Measurements from ENCODE around the gene OSGEP.
A peak's percentile ranks its signal among the peaks of the same experiment; 100 is the strongest.

Gene OSGEP

DNA sequence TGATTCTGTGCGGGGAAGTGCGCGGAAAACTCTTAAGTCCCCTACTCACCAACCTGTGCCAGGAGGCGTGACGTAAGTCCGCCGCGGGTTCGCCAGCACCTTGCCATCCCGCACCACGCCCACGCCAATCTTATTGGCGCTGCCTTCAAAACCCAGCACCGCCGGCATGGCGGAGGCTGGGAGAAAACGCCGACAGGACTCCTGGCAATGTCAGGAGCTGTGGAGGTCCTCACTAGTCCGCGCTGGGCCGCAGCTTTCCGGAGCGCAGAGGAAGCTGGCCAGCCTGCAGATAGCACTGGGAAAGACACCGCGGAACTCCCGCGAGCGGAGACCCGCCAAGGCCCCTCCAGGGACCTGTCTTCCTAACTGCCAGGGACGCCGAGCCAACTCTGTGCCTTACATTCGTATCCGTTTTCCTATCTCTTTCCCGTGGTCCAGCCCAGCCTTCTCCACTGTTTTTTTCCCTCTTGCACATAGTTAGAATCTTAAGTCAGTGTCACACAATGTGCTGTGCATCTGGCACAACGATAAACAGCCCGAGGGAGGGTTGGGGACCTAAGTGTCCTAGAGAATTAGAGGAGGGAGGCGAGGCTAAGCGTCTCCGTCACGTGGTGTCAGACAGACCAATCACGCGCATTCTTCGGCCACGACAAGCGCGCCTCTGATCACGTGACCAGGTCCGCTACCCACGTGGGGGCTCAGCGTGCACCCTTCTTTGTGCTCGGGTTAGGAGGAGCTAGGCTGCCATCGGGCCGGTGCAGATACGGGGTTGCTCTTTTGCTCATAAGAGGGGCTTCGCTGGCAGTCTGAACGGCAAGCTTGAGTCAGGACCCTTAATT lies at the start of gene OSGEP, which contains the start of gene APEX1 (continued):
- TF ChIP-seq, protein P1, sequence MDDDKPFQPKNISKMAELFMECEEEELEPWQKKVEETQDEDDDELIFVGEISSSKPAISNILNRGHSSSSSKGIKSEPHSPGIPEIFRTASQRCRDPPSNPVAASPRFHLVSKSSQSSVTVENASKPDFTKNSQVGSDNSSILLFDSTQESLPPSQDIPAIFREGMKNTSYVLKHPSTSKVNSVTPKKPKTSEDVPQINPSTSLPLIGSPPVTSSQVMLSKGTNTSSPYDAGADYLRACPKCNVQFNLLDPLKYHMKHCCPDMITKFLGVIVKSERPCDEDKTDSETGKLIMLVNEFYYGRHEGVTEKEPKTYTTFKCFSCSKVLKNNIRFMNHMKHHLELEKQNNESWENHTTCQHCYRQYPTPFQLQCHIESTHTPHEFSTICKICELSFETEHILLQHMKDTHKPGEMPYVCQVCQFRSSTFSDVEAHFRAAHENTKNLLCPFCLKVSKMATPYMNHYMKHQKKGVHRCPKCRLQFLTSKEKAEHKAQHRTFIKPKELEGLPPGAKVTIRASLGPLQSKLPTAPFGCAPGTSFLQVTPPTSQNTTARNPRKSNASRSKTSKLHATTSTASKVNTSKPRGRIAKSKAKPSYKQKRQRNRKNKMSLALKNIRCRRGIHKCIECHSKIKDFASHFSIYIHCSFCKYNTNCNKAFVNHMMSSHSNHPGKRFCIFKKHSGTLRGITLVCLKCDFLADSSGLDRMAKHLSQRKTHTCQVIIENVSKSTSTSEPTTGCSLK (tag by site-specific recombination; IDR thresholded peaks at IDR 0.05): no peak
- TF ChIP-seq MZF1 (tag by site-specific recombination; IDR thresholded peaks at IDR 0.05; ENCODE audit: borderline replicate concordance): no peak; the same call in 1 of the 2 replicates
- peak; percentile 67; the same call in 1 of the 2 replicates for TF ChIP-seq KLF10 (tag by site-specific recombination; IDR thresholded peaks at IDR 0.05)
- TF ChIP-seq ZNF341 (tag by site-specific recombination; IDR thresholded peaks at IDR 0.05; ENCODE audit: low read depth): peak; percentile 91
- no peak for TF ChIP-seq ZNF624 (tag by site-specific recombination; IDR thresholded peaks at IDR 0.05)
- TF ChIP-seq ZNF223 (tag by site-specific recombination; IDR thresholded peaks at IDR 0.05): no peak
- no peak for TF ChIP-seq ZNF596 (tag by site-specific recombination; IDR thresholded peaks at IDR 0.05)
- 0 out of 2 replicates have a peak, but pooled peaks have one; percentile 9 for TF ChIP-seq WT1 (tag by site-specific recombination; IDR thresholded peaks at IDR 0.05)
- TF ChIP-seq ZBTB6 (tag by site-specific recombination; IDR thresholded peaks at IDR 0.05): no peak
- TF ChIP-seq ZNF214 (tag by site-specific recombination; IDR thresholded peaks at IDR 0.05; ENCODE audit: borderline replicate concordance): no peak
- no peak for TF ChIP-seq ZNF654 (tag by site-specific recombination; IDR thresholded peaks at IDR 0.05; ENCODE audit: low read depth)
- no peak for TF ChIP-seq ZNF670 (tag by site-specific recombination; IDR thresholded peaks at IDR 0.05; ENCODE audit: low read depth)
- TF ChIP-seq ZNF514 (tag by site-specific recombination; IDR thresholded peaks at IDR 0.05): no peak
- TF ChIP-seq ZNF239 (tag by site-specific recombination; IDR thresholded peaks at IDR 0.05): no peak
- TF ChIP-seq ZNF18 (tag by site-specific recombination; IDR thresholded peaks at IDR 0.05): 0 out of 2 replicates have a peak, but pooled peaks have one; percentile 11
- TF ChIP-seq ZFP37 (tag by site-specific recombination; IDR thresholded peaks at IDR 0.05): no peak
- TF ChIP-seq ZNF2 (tag by site-specific recombination; IDR thresholded peaks at IDR 0.05): peak; percentile 24; the same call in 1 of the 2 replicates
- peak; percentile 75; the same call in 1 of the 2 replicates for TF ChIP-seq SP2 (tag by site-specific recombination; IDR thresholded peaks at IDR 0.05)
- no peak; the same call in 1 of the 2 replicates for TF ChIP-seq ZNF785 (tag by site-specific recombination; IDR thresholded peaks at IDR 0.05)
- TF ChIP-seq, protein P2, sequence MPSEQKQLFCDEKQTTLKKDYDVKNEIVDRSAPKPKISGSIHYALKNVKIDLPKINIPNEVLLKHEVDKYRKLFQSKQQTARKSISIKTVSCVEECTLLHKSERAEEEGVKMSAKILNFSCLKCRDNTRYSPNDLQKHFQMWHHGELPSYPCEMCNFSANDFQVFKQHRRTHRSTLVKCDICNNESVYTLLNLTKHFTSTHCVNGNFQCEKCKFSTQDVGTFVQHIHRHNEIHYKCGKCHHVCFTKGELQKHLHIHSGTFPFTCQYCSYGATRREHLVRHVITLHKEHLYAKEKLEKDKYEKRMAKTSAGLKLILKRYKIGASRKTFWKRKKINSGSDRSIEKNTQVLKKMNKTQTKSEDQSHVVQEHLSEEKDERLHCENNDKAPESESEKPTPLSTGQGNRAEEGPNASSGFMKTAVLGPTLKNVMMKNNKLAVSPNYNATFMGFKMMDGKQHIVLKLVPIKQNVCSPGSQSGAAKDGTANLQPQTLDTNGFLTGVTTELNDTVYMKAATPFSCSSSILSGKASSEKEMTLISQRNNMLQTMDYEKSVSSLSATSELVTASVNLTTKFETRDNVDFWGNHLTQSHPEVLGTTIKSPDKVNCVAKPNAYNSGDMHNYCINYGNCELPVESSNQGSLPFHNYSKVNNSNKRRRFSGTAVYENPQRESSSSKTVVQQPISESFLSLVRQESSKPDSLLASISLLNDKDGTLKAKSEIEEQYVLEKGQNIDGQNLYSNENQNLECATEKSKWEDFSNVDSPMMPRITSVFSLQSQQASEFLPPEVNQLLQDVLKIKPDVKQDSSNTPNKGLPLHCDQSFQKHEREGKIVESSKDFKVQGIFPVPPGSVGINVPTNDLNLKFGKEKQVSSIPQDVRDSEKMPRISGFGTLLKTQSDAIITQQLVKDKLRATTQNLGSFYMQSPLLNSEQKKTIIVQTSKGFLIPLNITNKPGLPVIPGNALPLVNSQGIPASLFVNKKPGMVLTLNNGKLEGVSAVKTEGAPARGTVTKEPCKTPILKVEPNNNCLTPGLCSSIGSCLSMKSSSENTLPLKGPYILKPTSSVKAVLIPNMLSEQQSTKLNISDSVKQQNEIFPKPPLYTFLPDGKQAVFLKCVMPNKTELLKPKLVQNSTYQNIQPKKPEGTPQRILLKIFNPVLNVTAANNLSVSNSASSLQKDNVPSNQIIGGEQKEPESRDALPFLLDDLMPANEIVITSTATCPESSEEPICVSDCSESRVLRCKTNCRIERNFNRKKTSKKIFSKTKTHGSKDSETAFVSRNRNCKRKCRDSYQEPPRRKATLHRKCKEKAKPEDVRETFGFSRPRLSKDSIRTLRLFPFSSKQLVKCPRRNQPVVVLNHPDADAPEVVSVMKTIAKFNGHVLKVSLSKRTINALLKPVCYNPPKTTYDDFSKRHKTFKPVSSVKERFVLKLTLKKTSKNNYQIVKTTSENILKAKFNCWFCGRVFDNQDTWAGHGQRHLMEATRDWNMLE (tag by site-specific recombination; conservative IDR thresholded peaks at IDR 0.05; ENCODE audit: low read depth): peak; percentile 51; the same call in 1 of the 2 replicates
- TF ChIP-seq, protein P3, sequence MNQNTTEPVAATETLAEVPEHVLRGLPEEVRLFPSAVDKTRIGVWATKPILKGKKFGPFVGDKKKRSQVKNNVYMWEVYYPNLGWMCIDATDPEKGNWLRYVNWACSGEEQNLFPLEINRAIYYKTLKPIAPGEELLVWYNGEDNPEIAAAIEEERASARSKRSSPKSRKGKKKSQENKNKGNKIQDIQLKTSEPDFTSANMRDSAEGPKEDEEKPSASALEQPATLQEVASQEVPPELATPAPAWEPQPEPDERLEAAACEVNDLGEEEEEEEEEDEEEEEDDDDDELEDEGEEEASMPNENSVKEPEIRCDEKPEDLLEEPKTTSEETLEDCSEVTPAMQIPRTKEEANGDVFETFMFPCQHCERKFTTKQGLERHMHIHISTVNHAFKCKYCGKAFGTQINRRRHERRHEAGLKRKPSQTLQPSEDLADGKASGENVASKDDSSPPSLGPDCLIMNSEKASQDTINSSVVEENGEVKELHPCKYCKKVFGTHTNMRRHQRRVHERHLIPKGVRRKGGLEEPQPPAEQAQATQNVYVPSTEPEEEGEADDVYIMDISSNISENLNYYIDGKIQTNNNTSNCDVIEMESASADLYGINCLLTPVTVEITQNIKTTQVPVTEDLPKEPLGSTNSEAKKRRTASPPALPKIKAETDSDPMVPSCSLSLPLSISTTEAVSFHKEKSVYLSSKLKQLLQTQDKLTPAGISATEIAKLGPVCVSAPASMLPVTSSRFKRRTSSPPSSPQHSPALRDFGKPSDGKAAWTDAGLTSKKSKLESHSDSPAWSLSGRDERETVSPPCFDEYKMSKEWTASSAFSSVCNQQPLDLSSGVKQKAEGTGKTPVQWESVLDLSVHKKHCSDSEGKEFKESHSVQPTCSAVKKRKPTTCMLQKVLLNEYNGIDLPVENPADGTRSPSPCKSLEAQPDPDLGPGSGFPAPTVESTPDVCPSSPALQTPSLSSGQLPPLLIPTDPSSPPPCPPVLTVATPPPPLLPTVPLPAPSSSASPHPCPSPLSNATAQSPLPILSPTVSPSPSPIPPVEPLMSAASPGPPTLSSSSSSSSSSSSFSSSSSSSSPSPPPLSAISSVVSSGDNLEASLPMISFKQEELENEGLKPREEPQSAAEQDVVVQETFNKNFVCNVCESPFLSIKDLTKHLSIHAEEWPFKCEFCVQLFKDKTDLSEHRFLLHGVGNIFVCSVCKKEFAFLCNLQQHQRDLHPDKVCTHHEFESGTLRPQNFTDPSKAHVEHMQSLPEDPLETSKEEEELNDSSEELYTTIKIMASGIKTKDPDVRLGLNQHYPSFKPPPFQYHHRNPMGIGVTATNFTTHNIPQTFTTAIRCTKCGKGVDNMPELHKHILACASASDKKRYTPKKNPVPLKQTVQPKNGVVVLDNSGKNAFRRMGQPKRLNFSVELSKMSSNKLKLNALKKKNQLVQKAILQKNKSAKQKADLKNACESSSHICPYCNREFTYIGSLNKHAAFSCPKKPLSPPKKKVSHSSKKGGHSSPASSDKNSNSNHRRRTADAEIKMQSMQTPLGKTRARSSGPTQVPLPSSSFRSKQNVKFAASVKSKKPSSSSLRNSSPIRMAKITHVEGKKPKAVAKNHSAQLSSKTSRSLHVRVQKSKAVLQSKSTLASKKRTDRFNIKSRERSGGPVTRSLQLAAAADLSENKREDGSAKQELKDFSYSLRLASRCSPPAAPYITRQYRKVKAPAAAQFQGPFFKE (tag by site-specific recombination; IDR thresholded peaks at IDR 0.05; ENCODE audit: borderline replicate concordance): no peak
- no peak for TF ChIP-seq BCL11B (tag by site-specific recombination; IDR thresholded peaks at IDR 0.05; ENCODE audit: low read depth)
- TF ChIP-seq ZNF48 (tag by site-specific recombination; IDR thresholded peaks at IDR 0.05): no peak
